ENCODE data around the gene EPS15. TPM values are rescaled to one million over a fixed set of nuclear protein-coding genes. Genes with fewer than 3 reads are reported as not detected.

EPS15 gene
- total and polyA plus RNA-seq, 2 of the 13 experiments (the other 11 are each of a cell fraction or from before 2014, with no cell fraction given): 14.3 to 19.3 TPM

DNA sequence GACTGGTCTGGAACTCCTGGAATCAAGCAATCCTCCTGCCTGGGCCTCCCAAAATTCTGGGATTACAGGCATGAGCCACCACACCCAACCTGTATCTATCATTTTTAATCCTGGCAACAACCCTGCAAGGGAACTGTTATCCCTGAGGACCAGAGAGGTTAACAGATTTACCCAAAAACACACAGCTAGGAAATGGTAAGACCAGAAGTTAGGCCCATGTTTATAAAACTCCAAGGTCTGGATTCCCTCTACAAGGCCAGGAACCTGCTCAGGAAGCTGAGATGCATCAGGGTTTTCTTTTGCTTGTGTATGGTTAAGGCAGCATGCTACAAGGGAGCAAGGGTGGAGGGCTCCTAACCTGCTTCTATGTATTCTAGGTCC, 170.9 kb downstream of the EPS15 start:
- H3K9ac ChIP-seq (ENCODE audit: insufficient read depth, low read depth, low read length): no peak overlapping the region
- H3K36me3 ChIP-seq (replicated peaks in 1 of 2; ENCODE audit: control insufficient read depth in 1 of 2, insufficient read depth in 2 of 2, low read length in 2 of 2): no peaks in the 10 kb centered on the region
- no peaks in the 10 kb centered on the region for H3K79me2 ChIP-seq (ENCODE audit: insufficient read depth, low read length)
- H3K27ac ChIP-seq (ENCODE audit: extremely low read length, insufficient read depth, low read length): no peak overlapping the region
- no peak overlapping the region for H3K4me3 ChIP-seq (replicated peaks in 1 of 3; ENCODE audit: insufficient read depth in 1 of 3, low read depth in 2 of 3, low read length in 3 of 3)
- FAIRE-seq: no peak
- H2AFZ ChIP-seq (ENCODE audit: low read length): no peak overlapping the region
- CTCF ChIA-PET (ENCODE audit: low intra/inter-chr PET ratio, low total read pairs): no interaction called here
- TF ChIP-seq, protein P1, sequence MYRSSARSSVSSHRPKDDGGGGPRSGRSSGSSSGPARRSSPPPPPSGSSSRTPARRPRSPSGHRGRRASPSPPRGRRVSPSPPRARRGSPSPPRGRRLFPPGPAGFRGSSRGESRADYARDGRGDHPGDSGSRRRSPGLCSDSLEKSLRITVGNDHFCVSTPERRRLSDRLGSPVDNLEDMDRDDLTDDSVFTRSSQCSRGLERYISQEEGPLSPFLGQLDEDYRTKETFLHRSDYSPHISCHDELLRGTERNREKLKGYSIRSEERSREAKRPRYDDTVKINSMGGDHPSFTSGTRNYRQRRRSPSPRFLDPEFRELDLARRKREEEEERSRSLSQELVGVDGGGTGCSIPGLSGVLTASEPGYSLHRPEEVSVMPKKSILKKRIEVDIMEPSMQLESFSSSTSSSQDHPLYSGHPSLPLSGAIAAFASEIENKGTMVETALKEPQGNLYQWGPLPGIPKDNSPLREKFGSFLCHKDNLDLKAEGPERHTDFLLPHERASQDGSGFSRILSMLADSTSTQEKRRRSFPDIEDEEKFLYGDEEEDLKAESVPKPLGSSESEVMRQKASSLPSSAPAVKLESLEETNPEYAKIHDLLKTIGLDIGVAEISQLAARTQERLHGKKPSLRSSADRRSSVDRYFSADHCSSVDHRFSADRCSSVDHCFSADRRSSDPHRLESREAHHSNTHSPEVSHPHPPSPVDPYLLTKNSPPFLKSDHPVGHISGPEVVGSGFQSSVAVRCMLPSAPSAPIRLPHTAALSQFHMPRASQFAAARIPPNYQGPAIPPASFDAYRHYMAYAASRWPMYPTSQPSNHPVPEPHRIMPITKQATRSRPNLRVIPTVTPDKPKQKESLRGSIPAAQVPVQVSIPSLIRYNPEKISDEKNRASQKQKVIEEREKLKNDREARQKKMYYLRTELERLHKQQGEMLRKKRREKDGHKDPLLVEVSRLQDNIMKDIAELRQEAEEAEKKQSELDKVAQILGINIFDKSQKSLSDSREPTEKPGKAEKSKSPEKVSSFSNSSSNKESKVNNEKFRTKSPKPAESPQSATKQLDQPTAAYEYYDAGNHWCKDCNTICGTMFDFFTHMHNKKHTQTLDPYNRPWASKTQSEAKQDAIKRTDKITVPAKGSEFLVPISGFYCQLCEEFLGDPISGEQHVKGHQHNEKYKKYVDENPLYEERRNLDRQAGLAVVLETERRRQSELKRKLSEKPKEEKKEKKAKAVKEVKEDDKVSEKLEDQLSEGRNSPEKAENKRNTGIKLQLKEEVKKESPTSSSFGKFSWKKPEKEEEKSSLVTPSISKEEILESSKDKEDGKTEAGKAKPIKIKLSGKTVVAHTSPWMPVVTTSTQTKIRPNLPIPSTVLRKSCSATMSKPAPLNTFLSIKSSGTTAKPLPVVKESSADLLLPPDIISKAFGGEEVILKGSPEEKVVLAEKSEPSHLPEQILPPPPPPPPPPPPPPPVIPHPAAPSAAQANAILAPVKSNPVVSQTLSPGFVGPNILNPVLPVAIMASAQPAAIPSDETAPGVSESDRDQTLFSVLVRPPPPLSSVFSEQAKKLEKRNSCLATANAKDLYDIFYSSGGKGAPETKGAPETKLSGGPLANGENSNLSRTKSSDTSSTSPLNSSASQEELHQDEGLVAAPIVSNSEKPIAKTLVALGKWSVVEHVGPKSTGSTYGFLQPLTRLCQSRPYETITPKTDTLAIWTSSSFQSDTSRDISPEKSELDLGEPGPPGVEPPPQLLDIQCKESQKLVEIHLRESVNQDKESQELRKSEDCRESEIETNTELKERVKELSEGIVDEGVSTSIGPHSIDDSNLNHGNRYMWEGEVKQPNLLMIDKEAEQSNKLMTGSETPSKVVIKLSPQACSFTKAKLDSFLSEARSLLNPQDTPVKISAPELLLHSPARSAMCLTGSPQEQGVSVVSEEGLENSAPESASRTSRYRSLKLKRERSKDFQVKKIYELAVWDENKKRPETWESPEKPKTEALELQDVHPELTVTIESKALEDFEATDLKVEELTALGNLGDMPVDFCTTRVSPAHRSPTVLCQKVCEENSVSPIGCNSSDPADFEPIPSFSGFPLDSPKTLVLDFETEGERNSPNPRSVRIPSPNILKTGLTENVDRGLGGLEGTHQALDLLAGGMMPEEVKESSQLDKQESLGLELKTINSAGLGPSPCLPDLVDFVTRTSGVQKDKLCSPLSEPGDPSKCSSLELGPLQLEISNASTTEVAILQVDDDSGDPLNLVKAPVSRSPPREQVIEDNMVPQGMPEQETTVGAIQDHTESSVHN (CRISPR knock-in tag; IDR thresholded peaks at IDR 0.05): no peak
- no peak for DNase-seq (ENCODE audit: low spot score)
- no peaks in the 10 kb centered on the region for H4K20me1 ChIP-seq (ENCODE audit: insufficient read depth, low read length)
- no TSS peak for BruUV-seq (replicated peaks)
- intact Hi-C loops (cut with micrococcal nuclease; ENCODE audit: unreplicated experiment): no loop called here
- POLR2A ChIA-PET: interaction anchor here (1.6 kb wide), 1 partner anchor 11 kb away, joined by 3 read pairs; no protein-coding TSS in a partner anchor
- no peak overlapping the region for H3K4me2 ChIP-seq (ENCODE audit: low read depth, low read length)
- ATAC-seq: no peak
- H3K9me3 ChIP-seq (ENCODE audit: low read length): no peaks in the 10 kb centered on the region
- in situ Hi-C loops (cut with HindIII; ENCODE audit: extremely low pct_ligation_motif_present, low pct_unique_long_range_greater_than_20kb): no loop called here
- H3K4me1 ChIP-seq (ENCODE audit: insufficient read depth, low read length): peaks cover 27% of the 10 kb centered on the region
- H3K27me3 ChIP-seq (ENCODE audit: control insufficient read depth in 1 of 2, insufficient read depth in 2 of 2, low read length in 2 of 2): peaks cover 5 to 27% of the 10 kb centered on the region in 2 experiments; a peak in 4 of 5 replicates
